ENCODE data around the gene SLC7A11. TPM values are rescaled to one million over a fixed set of nuclear protein-coding genes. Genes with fewer than 3 reads are reported as not detected.

SLC7A11 gene
- total RNA-seq, 2 donors from 2014 or later: 3.3 to 3.4 TPM

DNA sequence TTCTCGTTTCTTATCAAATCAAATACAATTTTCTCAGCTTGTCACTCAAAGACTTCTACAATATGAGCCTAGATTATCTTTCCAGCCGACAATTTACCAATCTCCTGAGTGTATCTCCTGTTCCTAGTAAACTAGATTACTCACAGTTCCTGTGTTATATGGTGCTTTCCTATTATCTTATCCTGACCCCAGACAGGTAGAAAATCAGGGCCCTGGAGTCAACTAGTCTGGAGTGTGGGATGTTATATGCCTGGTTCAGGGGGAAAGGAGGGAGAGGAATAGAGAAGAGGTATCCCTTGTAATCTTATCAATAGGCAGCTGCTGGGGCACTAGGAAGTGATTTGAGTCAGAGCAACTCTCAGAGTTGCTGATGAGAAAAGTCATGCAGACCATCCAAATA lies 127.1 kb downstream of the SLC7A11 start:
- Histone ChIP-seq H3K4me3 (no peak overlapping the region), H3K27ac (no peak overlapping the region), H3K36me3 (replicated peaks in 1 of 2; ENCODE audit: insufficient read depth in 1 of 2, low read depth in 2 of 2) (no peaks in the 10 kb centered on the region), H3K9me3 (no peaks in the 10 kb centered on the region), H3K4me1 (no peaks in the 10 kb centered on the region), H3K27me3 (no peaks in the 10 kb centered on the region)
- 38 to 51% methylated on average over 2 of the region's 2 CpGs for WGBS, 2 donors
- intact Hi-C loops (cut with DNase I): no loop called here
- TF ChIP-seq, protein P1, sequence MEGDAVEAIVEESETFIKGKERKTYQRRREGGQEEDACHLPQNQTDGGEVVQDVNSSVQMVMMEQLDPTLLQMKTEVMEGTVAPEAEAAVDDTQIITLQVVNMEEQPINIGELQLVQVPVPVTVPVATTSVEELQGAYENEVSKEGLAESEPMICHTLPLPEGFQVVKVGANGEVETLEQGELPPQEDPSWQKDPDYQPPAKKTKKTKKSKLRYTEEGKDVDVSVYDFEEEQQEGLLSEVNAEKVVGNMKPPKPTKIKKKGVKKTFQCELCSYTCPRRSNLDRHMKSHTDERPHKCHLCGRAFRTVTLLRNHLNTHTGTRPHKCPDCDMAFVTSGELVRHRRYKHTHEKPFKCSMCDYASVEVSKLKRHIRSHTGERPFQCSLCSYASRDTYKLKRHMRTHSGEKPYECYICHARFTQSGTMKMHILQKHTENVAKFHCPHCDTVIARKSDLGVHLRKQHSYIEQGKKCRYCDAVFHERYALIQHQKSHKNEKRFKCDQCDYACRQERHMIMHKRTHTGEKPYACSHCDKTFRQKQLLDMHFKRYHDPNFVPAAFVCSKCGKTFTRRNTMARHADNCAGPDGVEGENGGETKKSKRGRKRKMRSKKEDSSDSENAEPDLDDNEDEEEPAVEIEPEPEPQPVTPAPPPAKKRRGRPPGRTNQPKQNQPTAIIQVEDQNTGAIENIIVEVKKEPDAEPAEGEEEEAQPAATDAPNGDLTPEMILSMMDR (IDR thresholded peaks at IDR 0.05): no peak
- TF ChIP-seq POLR2A (IDR thresholded peaks at IDR 0.05): no peak
- ATAC-seq: no peak
- no peak for DNase-seq

DNA sequence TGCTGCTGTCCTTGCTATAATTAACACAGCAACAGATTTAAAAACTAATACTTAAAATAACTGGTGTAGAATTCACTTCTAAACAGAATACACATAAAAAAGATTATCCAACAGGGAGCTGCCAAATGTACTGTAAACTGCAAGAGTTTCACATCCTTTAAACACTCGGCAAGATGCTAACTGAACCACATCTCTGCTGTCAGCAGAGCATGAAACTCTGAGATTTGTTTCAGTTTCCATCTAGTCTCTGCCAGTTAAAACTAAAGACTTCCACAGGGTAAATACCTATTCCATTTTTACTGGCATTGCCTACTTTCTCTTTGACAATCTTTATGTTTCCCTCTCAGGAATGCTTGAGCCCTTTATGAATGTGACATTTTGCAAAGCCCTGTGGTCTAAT lies 127.7 kb downstream of the SLC7A11 start:
- WGBS, 2 donors: 72 to 86% methylated on average over 1 of the region's 1 CpG

More for the DNA sequence above, 127.7 kb downstream of the SLC7A11 start:
- no peak for DNase-seq
- Histone ChIP-seq H3K4me3 (no peak overlapping the region), H3K4me1 (no peaks in the 10 kb centered on the region), H3K36me3 (replicated peaks in 1 of 2; ENCODE audit: insufficient read depth in 1 of 2, low read depth in 2 of 2) (no peaks in the 10 kb centered on the region), H3K27me3 (no peaks in the 10 kb centered on the region), H3K9me3 (no peaks in the 10 kb centered on the region), H3K27ac (no peak overlapping the region)
- no peak for ATAC-seq
- intact Hi-C loops (cut with DNase I): no loop called here
- TF ChIP-seq, protein P1 (IDR thresholded peaks at IDR 0.05): no peak
- TF ChIP-seq POLR2A (IDR thresholded peaks at IDR 0.05): no peak

Data from body of pancreas (tissue), 4 donors.